Stimulated activated CD4-positive, alpha-beta T cell treated with anti-CD3 and anti-CD28 coated beads, Interleukin-4, amount 100 ng/mL, for 48 hours (primary cell): ENCODE data around the gene THOC2.
"Not testable (repeated sequence)": the region's sequence is repeated elsewhere in the genome, so short reads cannot be mapped to it uniquely, and the experiment has no call there.

Experiments
- DNase-seq, 2 donors: peaks; one replicate each; pipeline ENCODE4 v3.0.0-alpha.2; 2020; ENCODE audit warnings: low read depth in 2 of 2

Gene THOC2

DNA sequence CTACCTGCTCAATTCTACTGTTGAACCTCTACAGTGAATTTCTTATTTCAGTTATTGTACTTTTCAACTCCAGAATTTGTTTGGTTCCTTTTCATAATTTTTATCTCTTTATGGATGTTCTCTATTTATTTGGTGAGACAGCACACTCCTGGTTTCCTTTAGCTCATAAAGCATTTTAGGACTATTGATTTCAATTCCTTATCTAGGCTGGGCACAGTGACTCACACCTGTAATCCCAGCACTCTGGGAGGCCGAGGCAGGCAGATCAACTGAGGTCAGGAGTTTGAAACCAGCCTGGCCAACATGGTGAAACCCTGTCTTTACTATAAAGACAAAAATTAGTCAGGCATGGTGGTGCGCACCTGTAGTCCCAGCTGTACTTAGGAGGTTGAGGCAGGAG is 57.7 kb downstream of the THOC2 start:
- no peak for DNase-seq

- DNase-seq = no peak
These were observed 59.0 kb downstream of the THOC2 start for GRCh38 chrX:123673813-123674212.

GRCh38 chrX:123665197-123665596 is 67.7 kb downstream of the THOC2 start:
- DNase-seq = no peak

GRCh38 chrX:123664467-123665167 is 68.2 kb downstream of the THOC2 start:
- not testable (repeated sequence) for DNase-seq

GRCh38 chrX:123663720-123664119 is 69.1 kb downstream of the THOC2 start:
- not testable (repeated sequence) for DNase-seq

GRCh38 chrX:123656507-123656906 is 76.3 kb downstream of the THOC2 start:
- not testable (repeated sequence) for DNase-seq

DNA sequence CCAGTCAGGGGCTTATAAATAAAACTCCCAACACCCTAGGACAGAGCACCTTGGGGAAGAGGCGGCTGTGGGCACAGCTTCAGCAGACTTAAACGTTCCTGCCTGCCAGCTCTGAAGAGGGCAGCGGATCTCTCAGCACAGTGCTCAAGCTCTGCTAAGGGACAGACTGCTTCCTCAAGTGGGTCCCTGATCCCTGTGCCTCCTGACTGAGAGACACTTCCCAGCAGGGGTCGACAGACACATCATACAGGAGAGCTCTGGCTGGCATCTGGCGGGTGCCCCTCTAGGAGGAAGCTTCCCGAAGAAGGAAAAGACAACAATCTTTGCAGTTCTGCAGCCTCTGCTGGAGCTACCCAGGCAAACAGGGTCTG is 84.1 kb downstream of the THOC2 start:
- not testable (repeated sequence) for DNase-seq

GRCh38 chrX:123648028-123648810 is 84.6 kb downstream of the THOC2 start:
- no peak for DNase-seq

- no peak for DNase-seq
These were observed 85.6 kb downstream of the THOC2 start for GRCh38 chrX:123647244-123647643.

GRCh38 chrX:123629502-123629901 is 103.3 kb downstream of the THOC2 start:
- DNase-seq = no peak

GRCh38 chrX:123626962-123627361 is 105.9 kb downstream of the THOC2 start:
- DNase-seq = no peak

- DNase-seq = no peak
These were observed 106.9 kb downstream of the THOC2 start for GRCh38 chrX:123625952-123626351.

DNA sequence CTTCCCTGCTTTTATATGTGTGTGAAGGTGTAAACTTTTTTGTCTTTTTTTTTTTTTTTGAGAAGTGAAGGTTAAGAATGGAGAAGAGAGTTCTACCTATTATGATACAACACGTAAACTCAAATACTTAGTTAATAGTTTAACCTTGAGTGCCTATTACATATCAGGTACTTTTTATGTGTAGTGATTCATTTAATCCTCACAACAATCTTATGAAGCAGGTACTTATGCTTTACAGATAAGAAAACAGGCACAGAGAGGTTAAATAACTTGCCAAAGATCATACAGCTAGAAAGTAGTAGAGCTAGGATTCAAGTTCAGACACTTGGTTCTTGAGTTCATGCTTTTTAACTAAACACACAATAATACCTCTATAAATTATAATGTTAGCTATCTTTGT is 107.4 kb downstream of the THOC2 start:
- no peak for DNase-seq

DNA sequence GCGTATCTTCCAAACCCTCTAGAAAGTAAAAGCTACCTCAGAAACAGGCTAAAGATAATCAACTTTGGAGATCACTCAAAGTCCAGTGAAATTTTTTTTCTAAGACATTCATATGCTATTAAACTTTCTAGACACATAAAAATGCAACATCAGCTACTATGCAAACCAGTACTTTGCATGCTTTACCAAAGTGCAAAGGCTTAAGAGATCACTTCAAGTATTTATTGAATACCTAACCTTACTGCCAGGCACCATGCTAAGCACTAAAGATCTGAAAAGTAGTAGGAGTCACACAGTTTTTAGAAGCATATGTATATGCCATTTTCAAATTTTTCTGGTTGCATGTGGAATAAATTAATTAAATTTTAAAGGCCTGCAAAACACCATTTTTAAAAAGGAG is 115.8 kb downstream of the THOC2 start:
- no peak for DNase-seq

- DNase-seq = no peak
These were observed 121.9 kb downstream of the THOC2 start for GRCh38 chrX:123610915-123611314.

- no peak for DNase-seq
These were observed 125.0 kb downstream of the THOC2 start for GRCh38 chrX:123607806-123608205.

DNA sequence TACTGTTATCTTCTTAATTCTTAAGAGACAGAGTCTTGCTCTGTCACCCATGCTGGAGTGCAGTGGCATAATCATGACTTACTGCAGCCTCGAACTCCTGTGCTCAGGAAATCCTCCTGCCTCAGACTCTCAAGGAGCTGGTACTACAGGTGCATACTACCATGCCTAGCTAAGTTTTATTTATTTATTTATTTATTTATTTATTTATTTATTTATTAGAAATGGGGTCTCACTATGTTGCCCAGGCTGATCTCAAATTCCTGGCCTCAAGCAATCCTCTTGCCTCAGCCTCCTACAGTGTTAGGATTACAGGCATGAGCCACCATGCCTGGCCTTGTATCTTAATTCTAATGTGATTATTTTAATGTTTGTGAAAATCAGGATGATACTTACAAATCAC is 125.6 kb downstream of the THOC2 start:
- no peak for DNase-seq

GRCh38 chrX:123603491-123603890 is 129.4 kb downstream of the THOC2 start:
- no peak for DNase-seq

DNA sequence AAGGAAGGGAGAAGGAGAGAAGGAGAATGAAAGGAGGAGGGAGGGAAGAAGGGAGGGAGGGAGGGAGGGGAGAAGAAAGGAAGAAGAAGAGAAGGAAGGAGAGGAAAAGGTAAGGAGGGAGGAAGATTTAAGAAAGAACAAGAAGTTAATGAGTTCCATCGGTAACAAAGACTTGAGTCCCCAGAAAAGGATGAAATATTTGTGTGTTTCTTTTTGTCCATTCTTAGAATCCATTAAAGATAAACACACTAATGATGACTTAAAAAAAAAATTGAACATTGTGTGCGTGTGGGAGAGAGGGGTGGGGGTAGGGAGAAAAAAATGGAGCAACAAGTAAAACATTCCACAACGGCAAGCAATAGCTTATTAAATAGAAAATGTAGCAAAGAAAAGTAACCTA is 131.4 kb downstream of the THOC2 start:
- DNase-seq = no peak

GRCh38 chrX:123600181-123600580 is 132.7 kb downstream of the THOC2 start:
- DNase-seq = no peak

DNA sequence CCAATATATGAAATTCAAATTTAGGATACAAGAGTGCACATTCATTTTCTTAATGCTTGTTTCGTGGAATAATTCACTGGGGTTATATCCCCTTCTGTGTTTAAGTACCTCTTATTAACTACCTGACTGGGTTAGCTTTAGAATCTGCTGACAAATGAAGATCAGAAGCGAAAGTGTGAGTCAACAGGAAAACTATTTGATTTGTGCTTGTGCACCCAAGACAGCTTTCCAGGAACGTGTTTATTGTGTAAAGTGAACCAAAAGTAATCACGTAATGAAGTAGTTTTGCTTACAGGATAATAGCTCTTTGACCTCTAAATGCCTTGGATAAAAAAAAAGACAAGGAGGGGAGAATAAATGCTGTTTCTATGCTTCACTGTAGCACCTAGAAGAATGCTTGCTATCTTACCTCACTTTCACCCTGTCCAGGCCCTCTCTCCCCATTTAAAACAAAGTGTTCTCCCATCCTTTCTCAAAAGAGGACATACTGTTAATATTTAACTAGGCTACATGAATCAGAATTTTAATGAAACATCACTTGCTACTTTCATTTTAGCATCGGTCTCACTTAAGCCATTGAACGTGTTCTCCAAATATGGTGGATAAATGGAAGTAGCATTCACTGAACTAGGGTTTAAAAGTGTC is 141.9 kb downstream of the THOC2 start:
- no peak for DNase-seq

DNA sequence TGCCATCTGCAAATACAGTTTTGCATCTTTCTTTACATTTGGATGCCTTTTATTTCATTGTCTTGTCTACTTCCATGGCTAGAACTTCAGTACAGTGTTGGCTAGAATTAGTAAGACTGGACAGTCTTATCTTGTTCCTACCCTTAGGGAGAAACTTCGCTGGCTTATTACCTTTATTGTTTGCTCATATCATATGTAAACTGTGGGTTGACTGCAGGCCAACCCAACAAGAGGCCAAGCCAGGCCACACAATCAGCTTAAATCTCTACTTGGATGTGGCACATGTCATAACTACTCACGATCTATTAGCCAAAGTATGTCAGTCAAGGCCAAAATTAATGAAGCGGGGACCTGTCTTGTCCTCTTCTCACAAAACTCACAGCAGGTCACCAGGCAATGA is 144.1 kb downstream of the THOC2 start:
- no peak for DNase-seq

GRCh38 chrX:123581586-123581985 is 151.3 kb downstream of the THOC2 start:
- DNase-seq = no peak
